HG03039 (cell line): ENCODE measurements around the gene SETD2.
"Not testable (repeated sequence)": the region's sequence is repeated elsewhere in the genome, so short reads cannot be mapped to it uniquely, and the experiment has no call there.

ENCODE experiments used
- ATAC-seq: cut with Tn5 transposase; IDR thresholded peaks from one replicate; pipeline ENCODE4 v1.9.1; 2021; ENCODE audit warnings: mild to moderate bottlenecking, moderate library complexity; ENCODE audit not compliant: unreplicated experiment

Gene SETD2

DNA sequence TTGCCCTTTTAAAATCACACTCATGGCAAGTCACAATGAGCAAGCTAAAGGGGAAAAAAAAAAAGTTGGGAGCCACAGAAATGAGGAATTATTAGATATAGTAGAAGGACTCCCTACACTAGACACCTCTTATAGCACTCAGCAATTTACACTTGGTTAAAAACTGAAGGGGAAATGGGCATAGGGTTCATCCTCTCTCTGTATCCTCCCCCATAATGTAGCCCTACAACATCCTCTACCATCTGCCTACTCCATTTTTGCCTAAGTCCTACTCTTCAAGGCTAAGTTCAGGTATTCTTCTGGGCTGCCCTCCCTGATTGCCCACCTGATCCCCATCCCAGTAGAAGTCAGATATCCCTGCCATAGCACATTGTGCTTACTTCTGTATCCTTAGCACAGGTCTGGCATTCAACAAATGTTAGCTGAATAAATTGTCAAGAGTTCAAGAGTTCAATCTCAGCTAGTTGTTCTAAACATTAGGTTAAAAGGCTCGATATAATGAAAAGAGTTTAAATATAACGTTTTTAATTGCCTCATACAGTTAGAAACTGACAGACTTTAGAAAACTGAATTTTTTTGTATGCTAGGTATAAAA is 14.5 kb downstream of the SETD2 start:
- no peak for ATAC-seq

DNA sequence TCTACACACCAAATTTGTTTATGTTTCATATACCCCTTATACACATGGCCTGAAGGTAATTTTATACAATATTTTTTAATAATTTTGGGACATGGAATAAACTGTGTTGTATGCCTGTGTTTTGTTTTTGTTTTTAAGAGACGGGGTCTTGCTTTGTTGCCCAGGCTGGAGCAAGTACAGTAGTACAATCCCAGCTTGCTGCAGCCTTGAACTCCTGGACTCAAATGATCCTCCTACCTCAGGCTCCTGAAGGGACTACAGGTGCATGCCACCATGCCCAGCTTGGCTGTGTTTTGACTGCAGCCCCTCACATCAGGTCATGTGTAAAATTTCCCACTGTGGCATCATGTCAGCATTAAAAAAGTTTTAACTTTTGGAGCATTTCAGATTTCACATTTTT is 18.6 kb downstream of the SETD2 start:
- no peak for ATAC-seq

DNA sequence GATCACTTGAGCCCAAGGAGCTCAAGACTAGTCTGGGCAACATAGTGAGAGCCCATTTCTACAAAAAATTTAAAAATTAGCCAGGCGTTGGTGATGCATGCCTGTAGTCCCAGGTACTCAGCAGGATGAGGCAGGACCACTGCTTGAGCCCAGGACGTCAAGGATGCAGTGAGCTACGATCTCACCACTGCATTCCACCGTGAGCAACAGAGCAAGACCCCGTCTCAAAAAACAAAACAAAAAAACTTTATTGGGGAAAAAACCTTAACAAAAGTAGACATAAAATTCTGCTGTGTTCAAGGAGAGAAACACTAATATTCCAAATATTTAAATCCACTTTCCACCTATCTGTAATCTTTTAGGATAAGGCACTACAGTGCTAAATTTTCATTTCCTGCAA is 20.8 kb downstream of the SETD2 start:
- ATAC-seq: no peak

DNA sequence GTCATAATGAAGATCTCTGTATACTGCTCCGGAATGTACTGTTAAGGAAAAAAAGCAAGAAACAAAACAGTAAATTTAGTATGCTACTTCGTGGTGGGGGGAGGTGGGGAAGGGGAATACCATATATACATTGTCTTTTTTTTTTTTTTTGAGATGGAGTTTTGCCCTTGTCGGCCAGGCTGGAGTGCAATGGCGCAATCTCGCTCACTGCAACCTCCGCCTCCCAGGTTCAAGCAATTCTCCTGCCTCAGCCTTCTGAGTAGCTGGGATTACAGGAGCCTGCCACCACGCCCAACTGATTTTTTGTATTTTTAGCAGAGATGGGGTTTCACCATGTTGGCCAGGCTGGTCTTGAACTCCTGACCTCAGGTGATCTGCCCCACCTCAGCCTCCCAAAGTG is 21.4 kb downstream of the SETD2 start:
- ATAC-seq: not testable (repeated sequence)

DNA sequence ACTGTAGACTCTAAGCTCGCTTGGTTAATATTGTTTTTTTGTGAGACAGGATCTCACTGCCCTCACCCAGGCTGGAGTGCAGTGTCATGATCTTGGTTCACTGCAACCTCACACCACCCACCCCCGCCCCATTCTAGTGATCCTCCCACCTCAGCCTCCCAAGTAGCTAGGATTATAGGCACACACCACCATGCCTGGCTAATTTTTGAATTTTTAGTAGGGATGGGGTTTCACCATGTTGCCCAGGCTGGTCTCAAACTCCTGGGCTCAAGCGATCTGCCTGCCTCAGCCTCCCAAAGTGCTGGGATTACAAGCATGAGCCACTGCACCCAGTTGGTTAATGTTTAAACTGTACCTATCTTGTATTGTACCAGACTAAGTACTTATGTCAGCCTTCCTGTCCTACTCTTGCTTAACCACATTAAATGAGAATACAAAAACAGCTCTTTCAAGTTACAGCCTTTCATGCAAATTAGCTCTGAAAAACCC is 22.9 kb downstream of the SETD2 start:
- ATAC-seq: peak; percentile 74

DNA sequence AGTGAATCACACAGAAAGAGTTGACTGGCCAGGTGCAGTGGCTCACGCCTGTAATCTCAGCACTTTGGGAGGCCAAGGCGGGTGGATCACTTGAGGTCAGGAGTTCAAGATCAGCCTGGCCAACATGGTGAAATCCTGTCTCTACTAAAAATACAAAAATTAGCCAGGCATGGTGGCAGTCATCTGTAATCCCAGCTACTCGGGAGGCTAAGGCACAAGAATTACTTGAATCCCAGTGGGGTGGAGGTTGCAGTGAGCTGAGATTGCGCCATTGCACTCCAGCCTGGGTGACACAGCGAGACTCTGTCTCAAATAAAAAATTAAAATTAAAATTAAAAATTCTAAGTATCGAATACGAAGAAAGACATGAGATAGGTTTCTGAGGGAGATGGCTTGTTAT is 23.4 kb downstream of the SETD2 start:
- not testable (repeated sequence) for ATAC-seq

DNA sequence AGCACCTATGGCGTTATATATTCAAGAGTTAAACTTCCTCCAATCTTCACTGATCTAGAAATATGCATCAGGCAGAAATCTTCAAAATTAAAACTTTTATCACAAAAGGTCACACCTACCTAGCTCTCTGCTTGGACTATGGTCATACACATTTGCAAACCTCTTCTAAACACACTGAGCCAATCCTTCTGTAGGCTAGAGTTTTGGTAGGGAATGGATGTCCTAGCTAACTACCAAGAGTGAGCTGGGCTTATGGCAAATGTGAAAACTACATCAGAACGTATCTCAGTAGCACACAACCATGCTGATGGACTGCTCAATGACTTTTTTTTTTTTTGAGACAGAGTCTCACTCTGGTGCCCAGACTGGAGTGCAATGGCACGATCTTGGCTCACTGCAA is 29.6 kb downstream of the SETD2 start:
- no peak for ATAC-seq

DNA sequence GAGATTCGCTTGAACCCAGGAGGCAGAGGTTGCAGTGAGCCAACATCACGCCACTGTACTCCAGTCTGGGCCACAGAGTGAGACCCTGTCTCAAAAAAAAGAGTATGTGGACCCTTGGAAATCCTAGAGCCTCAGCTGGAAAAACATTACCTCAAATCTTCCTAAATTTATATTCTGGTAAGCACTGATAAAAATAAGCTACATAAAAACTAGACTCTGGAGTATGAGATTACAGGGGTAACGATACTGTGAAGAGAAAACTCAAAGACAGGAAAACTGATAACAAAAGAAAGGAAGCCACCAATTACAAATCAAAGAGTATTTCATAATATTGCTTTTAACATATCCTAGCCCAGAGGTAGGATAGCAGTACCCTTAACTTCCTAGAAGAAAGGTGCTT is 30.3 kb downstream of the SETD2 start:
- no peak for ATAC-seq

DNA sequence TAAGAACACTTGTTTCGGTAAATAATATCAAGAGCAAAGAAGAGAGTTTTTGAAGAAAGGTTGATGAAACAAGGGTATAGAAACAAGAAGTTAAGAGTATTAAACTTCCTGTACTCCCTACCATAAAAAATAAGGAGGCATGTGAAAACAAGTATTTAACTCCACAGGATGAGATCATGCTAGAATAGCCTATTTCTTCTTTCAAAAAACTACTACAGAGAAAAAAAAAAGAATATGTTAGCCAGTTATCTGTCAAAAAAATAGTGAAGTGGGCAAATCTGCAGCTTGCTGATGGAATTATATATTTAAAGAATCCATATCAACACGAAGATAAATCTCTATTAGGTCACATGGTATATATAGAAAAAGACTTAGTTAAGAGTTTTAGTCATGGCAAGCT is 33.4 kb downstream of the SETD2 start:
- ATAC-seq: no peak

DNA sequence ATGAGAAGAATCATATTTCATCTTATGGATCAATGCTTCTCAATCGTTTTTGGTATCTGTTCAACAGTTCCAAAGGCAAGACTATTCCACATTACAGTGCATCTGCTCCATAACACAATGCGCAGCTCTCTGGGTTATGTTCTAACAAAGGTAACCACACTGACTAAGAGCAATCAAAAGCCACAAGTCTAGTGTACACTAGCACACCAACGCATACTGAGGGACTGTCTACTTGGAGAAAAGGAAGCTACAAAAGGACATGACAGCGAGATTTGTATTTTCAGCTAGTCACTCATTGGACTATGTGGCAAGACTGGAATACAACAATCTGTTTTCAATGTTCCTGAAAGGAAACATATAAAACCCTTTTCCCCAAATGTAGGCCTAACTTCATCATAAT is 35.8 kb downstream of the SETD2 start:
- no peak for ATAC-seq

DNA sequence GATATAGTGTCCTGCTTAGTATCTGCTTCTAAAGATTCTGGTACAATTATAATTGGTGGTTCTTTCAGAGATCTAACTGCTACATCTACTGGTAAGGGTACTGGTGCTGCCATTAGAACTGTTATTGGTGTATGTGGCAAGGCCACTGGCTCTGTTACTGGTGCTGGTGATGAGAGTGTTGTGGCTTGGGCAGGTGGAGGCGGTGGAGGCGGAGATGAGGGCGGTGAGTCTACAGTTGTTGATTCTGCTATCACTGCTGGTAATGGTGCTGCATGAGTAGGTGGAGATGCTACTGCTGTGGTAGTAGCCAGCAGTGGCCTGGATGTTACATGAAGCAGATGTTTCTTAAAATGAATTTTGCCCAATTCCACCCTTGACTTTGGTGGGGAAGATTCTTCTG is 40.1 kb downstream of the SETD2 start:
- no peak for ATAC-seq

DNA sequence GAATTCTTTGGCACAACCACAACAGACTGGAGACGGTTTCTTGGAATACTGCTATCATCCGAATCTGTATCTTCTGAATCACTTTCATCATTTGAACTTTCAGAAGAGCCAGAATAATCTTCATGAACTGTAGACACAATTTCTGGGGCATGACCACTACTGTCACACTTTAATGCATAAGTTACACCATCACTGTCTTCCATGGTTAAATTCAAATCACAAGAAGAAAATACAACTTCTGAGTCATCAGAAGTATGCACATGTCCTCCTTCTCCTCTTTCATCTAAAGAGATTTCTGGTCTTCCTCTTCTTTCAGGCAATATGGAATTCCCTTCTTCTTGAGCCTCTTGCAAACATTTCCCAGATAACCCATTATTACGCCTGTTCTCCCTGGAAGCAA is 42.5 kb downstream of the SETD2 start:
- no peak for ATAC-seq

DNA sequence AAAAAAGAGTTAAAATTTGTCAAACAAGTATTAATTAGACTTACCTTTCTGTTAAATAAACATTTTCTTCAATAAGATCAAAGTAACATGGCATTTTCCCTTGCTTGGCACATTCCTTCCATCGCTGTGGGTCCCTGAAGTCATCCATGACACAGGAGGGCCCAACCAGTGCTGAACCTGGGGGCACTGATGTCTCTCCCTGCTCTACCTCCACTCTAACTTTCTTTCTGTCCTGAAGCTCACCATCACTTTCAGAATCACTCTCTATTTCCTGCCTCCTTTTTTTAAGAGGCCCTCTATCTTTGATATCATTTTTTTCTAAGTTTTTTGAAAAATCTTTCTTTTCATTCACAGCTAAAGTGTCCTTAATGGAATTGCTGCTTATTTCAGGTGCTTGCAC is 43.8 kb downstream of the SETD2 start:
- no peak for ATAC-seq

DNA sequence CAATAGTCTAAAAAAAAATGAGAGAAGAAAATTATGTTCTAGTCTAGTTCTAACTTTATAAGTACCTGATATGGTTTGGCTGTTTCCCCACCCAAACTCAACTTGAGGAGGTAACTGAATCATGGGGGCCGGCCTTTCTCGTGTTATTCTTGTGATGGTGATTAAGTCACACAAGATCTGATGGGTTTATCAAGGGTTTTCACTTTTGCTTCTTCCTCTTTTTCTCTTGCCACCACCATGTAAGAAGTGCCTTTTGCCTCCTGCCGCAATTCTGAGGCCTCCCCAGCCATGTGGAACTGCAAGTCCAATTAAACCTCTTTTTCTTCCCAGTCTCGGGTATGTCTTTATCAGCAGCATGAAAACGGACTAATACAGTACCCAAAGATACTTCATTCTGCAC is 44.5 kb downstream of the SETD2 start:
- ATAC-seq: not testable (repeated sequence)

DNA sequence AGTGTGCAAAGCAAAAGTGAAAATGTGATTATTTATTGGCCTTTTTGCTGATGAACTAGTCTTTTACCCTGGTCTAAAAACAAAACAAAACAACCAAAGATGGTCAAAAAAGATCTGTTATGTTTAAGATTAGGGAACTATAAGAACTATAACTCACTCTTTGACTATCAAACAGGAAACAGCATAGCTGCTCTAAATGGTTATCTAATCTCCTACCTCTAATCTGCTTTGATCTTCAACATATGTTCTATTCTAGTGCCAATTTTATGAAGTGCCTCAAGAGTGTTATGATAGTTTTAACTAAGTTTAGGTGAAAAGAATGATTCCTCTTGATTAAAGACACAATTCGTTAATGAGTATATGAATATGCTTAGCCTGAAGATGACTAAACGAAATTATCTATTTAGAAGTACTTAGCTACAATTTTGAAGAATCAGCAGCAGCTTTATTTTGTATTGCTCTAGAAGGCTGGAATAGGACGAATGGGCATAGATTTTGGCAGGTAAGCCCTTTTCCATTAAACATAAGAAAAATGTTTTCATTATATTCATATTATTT is 46.0 kb downstream of the SETD2 start:
- ATAC-seq: no peak

DNA sequence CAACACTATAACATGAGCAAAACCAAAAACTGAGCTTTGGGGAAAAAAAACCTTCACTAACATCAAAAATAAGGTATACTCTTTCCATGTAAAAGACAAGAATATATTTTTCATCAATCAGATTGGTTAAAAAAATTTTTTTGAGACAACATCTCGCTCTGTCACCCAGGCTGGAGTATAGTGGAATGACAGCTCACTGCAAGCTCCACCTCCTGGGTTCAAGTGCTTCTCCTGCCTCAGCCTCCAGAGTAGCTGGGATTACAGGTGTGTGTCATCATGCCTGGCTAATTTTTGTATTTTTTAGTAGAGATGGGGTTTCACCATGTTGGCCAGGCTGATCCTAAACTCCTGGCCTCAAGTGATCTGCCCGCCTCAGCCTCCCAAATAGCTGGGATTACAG is 48.4 kb downstream of the SETD2 start:
- ATAC-seq: not testable (repeated sequence)

DNA sequence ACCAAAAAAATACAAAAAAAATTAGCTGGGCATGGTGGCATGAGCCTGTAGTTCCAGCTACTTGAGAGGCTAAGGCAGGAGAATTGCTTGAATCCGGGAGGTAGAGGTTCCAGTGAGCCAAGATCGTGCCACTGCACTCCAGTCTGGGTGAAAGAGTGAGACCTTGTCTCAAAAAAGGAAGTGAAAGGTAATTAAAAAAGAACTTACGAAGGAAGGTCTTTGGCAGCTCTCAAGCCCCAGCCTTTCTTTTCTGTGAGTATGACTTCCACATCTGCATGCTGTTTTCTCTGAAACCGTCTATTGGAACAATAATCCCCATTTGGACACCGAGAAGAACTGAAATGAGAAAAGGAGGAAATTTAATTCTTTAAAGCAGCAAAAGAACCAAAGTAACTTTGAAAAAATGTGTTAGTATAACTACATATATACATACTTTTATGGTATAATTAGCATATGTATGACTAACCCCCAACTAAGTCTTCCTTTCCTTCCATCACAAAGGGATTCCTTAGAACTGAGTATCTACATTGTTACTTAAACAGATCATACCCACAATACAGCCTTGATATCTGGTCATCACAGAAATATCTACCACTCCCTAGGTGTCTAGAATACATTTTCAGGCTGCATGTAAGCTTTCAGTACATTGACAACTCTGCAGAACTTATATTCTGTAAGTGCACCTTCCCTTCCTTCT is 50.1 kb downstream of the SETD2 start:
- ATAC-seq: no peak

DNA sequence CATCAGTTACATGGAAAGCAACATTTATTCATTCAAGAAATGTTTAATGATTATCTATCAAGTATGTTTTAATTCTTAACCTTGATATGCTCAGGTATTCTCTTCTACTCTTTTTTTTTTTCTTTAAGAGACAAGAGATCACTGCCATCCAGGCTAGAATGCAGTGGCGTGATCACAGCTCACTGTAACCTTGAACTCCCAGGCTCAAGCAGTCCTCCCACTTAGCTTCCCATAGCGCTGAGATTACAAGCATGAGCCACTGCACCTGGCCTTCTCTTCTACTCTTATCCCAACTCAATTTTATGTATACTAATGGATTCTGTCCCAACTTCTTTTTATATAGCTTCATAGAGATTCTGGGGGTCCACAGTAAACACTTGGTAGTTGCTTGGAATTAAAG is 50.9 kb downstream of the SETD2 start:
- ATAC-seq: no peak

DNA sequence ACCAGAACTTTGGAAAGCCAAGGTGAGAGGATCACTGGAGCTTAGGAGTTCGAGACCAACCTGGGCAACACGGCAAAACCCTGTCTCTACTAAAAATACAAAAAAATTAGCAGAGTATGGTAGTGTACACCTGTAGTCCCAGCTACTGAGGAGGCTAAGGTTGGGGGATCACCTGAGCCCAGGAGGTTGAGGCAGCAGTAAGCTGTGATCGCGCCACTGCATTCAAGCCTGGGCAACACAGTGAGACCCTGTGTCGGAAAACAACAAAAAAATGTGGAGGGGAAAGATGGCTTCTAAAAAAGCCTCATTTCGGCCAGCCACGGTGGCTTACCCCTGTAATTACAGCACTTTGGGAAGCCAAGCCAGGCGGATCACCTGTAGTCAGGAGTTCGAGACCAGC is 54.5 kb downstream of the SETD2 start:
- ATAC-seq: no peak

DNA sequence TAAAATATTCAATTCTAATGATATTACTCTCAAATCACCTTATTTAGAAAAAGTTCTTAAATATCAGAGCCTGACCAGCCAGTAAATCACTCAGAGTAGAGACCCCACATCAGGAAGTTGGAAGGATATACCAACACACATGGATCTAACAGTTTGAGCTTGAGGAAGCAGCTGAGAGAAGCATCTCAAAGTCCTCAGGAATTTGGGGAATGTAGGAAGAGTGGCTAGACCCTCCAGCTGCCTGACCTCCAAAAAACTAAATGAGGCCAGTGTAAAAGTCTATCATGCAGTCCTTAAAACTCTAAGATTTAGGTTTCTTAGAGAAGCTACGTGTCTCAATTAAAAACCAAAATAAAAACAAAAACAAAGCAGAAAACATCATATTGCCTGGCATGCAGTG is 55.4 kb downstream of the SETD2 start:
- ATAC-seq: no peak

DNA sequence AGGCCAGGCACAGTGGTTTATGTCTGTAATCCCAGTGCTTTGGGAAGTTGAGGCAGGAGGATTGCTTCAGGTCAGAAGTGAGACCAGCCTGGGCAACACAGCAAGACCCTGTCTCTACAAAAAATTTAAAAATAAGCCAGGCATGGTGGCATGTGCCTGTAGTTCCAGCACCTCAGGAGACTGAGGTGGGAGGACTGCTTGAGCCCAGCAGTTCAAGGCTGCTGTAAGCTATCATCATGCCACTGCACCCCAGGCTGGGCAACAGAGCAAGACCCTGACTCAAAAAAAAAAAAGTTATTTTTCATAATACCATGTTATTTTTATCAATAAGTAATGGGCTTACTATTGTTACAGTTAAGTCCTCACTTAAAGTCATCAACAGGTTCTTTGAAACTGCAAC is 59.7 kb downstream of the SETD2 start:
- no peak for ATAC-seq

DNA sequence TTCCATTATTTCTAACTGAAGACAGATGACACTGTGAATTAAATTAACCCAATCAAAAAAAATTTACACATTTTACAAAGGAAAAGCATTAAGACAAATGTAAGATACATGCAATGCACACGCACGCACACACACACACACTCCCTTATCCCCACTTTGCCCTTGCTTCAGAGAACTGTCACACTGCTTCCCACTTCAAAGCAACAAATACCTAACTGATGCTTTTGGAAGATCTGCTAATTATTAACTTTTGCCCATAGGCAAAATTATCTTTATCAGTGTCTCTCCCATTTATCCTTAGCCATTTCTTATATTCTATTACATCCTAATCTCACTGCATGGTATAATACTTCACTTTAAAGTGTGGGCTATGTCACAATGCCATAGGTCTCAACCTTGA is 60.3 kb downstream of the SETD2 start:
- no peak for ATAC-seq
